OCI-LY1 (cell line): ENCODE measurements around the gene CFAP65.

Source experiments
- H2AFZ ChIP-seq: fragments of 200-600 bp; sonication (generic), shearing (Covaris generic); 2 replicates; pipeline ENCODE4 v1.6.0; 2014; ENCODE audit warnings: antibody characterized with exemption, mild to moderate bottlenecking, low read length
- H3F3A ChIP-seq: fragments of 200-600 bp; sonication (generic), shearing (Covaris generic); 2 replicates; pipeline ENCODE4 v1.6.0; 2014; ENCODE audit warnings: mild to moderate bottlenecking, antibody characterized with exemption, low read length, moderate library complexity; ENCODE audit not compliant: insufficient read depth
- H3K27ac ChIP-seq: fragments of 200-600 bp; sonication (generic); 2 replicates; pipeline ENCODE4 v1.5.1; 2014; ENCODE audit warnings: low read length, mixed run types, mild to moderate bottlenecking, low read depth; ENCODE audit not compliant: poor library complexity, severe bottlenecking
- H3K27me3 ChIP-seq: fragments of 200-600 bp; sonication (generic); 2 replicates; pipeline ENCODE4 v1.6.0; 2014; ENCODE audit warnings: antibody characterized with exemption, mild to moderate bottlenecking, low read length, moderate library complexity; ENCODE audit not compliant: insufficient read depth
- H3K36me3 ChIP-seq: fragments of 200-600 bp; sonication (generic); 2 replicates; pipeline ENCODE4 v1.6.1; 2014; ENCODE audit warnings: mild to moderate bottlenecking, antibody characterized with exemption, low read length, moderate library complexity, mixed read lengths; ENCODE audit not compliant: insufficient read depth
- H3K4me1 ChIP-seq: fragments of 200-600 bp; sonication (generic); 2 replicates; pipeline ENCODE4 v1.5.1; 2014; ENCODE audit warnings: mild to moderate bottlenecking, low read length, moderate library complexity; ENCODE audit not compliant: insufficient read depth, severe bottlenecking
- H3K4me2 ChIP-seq: fragments of 200-600 bp; sonication (generic), shearing (Covaris generic); 2 replicates; pipeline ENCODE4 v1.6.1; 2014; ENCODE audit warnings: low read length
- H3K4me3 ChIP-seq: fragments of 200-600 bp; sonication (generic); 2 replicates; pipeline ENCODE4 v1.5.1; 2014; ENCODE audit warnings: low read length, low read depth, mild to moderate bottlenecking, mixed read lengths; ENCODE audit not compliant: poor library complexity, severe bottlenecking
- H3K79me2 ChIP-seq: fragments of 200-600 bp; shearing (Covaris generic); 2 replicates; pipeline ENCODE4 v1.6.1; 2016; ENCODE audit warnings: mixed run types, low read length, mixed read lengths; ENCODE audit not compliant: insufficient read depth
- H3K9ac ChIP-seq: fragments of 200-600 bp; sonication (generic), shearing (Covaris generic); 2 replicates; pipeline ENCODE4 v1.6.1; 2014; ENCODE audit warnings: mild to moderate bottlenecking, low read length, mixed read lengths
- H3K9me2 ChIP-seq: fragments of 200-600 bp; sonication (generic), shearing (Covaris generic); 2 replicates; pipeline ENCODE4 v1.6.1; 2014; ENCODE audit warnings: low read depth, mild to moderate bottlenecking, low read length, mixed read lengths
- H3K9me3 ChIP-seq: fragments of 200-600 bp; shearing (Covaris generic); 2 replicates; pipeline ENCODE4 v1.6.1; 2014; ENCODE audit warnings: low read length, mixed read lengths
- H4K20me1 ChIP-seq: fragments of 200-600 bp; sonication (generic), shearing (Covaris generic); 2 replicates; pipeline ENCODE4 v1.6.0; 2016; ENCODE audit warnings: mild to moderate bottlenecking, low read length; ENCODE audit not compliant: insufficient read depth
- CTCF ChIP-seq: fragments of 200-600 bp; sonication (generic), shearing (Covaris generic); IDR thresholded peaks from 2 replicates; pipeline ENCODE4 v1.5.1; 2017; ENCODE audit warnings: mild to moderate bottlenecking, antibody characterized with exemption, low read length, moderate library complexity, mixed read lengths
- EZH2 ChIP-seq: fragments of 200-600 bp; sonication (generic), shearing (Covaris generic); IDR thresholded peaks from 2 replicates; pipeline ENCODE4 v1.8.0; 2017; ENCODE audit warnings: borderline replicate concordance, mixed run types, mild to moderate bottlenecking, antibody characterized with exemption, low read length, moderate library complexity, mixed read lengths

Gene CFAP65

GRCh38 chr2:219002395-219003266 lies 38.7 kb downstream of the CFAP65 start:
- H4K20me1 ChIP-seq = no peaks in the 10 kb centered on the region
- peaks cover 4% of the 10 kb centered on the region for H3K4me1 ChIP-seq
- H3K27me3 ChIP-seq = peaks cover 9% of the 10 kb centered on the region
- H3K4me3 ChIP-seq = peak overlapping the region; percentile 16
- H3K9ac ChIP-seq = no peak overlapping the region
- H3K4me2 ChIP-seq = peak overlapping the region; percentile 35; the same call in 1 of the 2 replicates
- no peak overlapping the region for H2AFZ ChIP-seq
- no peaks in the 10 kb centered on the region for H3K36me3 ChIP-seq
- no peak overlapping the region for H3K27ac ChIP-seq
- TF ChIP-seq EZH2 = no peak
- peak; percentile 29; the same call in 1 of the 2 replicates for TF ChIP-seq CTCF
- H3K9me3 ChIP-seq = no peaks in the 10 kb centered on the region
- no peaks in the 10 kb centered on the region for H3K79me2 ChIP-seq
- H3F3A ChIP-seq = no peaks in the 10 kb centered on the region
- no peaks in the 10 kb centered on the region for H3K9me2 ChIP-seq

GRCh38 chr2:219001577-219002394 lies 39.5 kb downstream of the CFAP65 start:
- H3K4me1 ChIP-seq = peaks cover 4% of the 10 kb centered on the region
- H3F3A ChIP-seq = no peaks in the 10 kb centered on the region
- H3K36me3 ChIP-seq = no peaks in the 10 kb centered on the region
- peak overlapping the region; percentile 35; the same call in 1 of the 2 replicates for H3K4me2 ChIP-seq
- no peaks in the 10 kb centered on the region for H3K9me2 ChIP-seq
- H3K27me3 ChIP-seq = peaks cover 9% of the 10 kb centered on the region
- no peak overlapping the region for H3K4me3 ChIP-seq
- no peaks in the 10 kb centered on the region for H4K20me1 ChIP-seq
- H3K9me3 ChIP-seq = no peaks in the 10 kb centered on the region
- no peaks in the 10 kb centered on the region for H3K79me2 ChIP-seq
- H3K27ac ChIP-seq = no peak overlapping the region
- H3K9ac ChIP-seq = no peak overlapping the region
- TF ChIP-seq EZH2 (no peak), CTCF (no peak)
- no peak overlapping the region for H2AFZ ChIP-seq

- no peak for TF ChIP-seq CTCF
- TF ChIP-seq EZH2 = no peak
- no peaks in the 10 kb centered on the region for H4K20me1 ChIP-seq
- H3K4me1 ChIP-seq = peaks cover 4% of the 10 kb centered on the region
- H3K27me3 ChIP-seq = peaks cover 9% of the 10 kb centered on the region
- H3K79me2 ChIP-seq = no peaks in the 10 kb centered on the region
- H3K36me3 ChIP-seq = no peaks in the 10 kb centered on the region
- H3K4me3 ChIP-seq = no peak overlapping the region
- no peak overlapping the region for H2AFZ ChIP-seq
- no peaks in the 10 kb centered on the region for H3F3A ChIP-seq
- no peak overlapping the region for H3K27ac ChIP-seq
- H3K9me3 ChIP-seq = no peaks in the 10 kb centered on the region
- H3K9ac ChIP-seq = no peak overlapping the region
- H3K4me2 ChIP-seq = no peak overlapping the region
- H3K9me2 ChIP-seq = no peaks in the 10 kb centered on the region
Measured at GRCh38 chr2:219001100-219001576, 40.2 kb downstream of the CFAP65 start.
